D341Med (cell line): ENCODE results near the gene RAB11FIP3.

Experiments
- DNase-seq: peaks from one replicate; pipeline ENCODE4 v3.0.0; 2012; ENCODE audit warnings: low spot score

The RAB11FIP3 gene

DNA sequence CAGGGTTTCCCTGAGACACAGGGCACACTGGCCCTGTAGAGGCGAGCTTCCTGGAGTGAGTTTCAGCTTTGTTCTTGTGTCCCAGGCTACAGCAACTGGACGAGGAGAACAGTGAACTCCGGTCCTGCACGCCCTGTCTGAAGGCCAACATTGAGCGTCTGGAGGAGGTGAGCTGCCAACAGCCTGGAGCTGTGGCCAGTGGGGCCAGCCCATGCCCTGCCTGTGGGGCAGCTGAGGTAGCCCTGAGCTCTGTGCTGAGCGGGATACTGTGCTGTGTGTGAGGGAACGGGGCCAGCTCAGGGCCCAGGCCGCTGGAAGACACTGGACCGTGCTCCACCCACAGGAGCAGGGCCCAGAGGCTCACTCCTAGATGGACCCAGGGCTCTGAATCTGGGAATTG, 93.4 kb downstream of the RAB11FIP3 start:
- no peak for DNase-seq

DNA sequence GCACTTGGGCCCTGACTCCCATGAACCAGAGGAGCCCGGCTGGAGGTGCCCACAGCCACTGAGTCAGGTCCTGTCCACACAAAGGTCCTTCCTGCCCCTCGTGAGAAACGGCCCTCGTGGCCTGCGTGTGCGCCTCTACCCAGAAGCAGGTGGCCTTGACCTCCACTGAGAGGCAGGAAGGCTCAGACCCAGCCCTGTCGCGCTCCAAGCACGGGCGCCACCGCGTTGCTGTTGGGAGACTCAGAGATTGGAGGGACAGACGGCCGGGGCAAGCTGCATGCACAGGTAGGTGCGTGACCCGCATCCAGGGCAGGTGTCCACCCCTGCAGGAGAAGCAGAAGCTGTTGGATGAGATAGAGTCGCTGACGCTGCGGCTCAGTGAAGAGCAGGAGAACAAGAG, 94.0 kb downstream of the RAB11FIP3 start:
- no peak for DNase-seq

DNA sequence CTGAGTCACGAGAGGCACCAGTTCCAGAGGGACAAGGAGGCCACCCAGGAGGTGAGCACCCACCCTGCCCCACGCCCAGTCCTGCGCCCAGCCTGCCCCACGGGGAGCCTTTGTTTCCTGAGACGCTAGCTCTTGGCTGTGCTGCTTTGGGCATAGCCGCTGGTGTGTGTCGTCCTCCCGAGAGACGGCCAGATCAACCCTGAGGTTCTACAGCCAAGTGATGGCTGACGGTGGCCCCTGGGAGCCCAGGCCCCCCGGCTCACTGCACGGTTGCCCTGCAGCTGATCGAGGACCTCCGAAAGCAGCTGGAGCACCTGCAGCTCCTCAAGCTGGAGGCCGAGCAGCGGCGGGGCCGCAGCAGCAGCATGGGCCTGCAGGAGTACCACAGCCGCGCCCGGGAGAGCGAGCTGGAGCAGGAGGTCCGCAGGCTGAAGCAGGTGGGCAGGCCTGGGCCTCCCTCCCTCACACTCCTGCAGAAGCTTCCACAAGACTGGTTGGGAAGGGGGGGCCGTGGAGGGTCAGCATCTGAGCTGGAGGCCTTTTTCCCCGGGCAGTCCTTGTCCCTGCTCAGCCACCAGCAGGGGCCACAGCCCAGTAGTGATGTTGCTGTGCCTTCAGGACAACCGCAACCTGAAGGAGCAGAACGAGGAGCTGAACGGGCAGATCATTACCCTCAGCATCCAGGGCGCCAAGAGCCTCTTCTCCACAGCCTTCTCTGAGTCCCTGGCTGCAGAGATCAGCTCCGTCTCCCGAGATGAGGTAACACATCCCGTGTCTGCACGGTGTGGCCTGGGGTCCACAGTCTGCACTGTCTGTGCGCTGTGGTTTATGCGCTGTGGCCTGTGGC, 94.6 kb downstream of the RAB11FIP3 start:
- DNase-seq: no peak

DNA sequence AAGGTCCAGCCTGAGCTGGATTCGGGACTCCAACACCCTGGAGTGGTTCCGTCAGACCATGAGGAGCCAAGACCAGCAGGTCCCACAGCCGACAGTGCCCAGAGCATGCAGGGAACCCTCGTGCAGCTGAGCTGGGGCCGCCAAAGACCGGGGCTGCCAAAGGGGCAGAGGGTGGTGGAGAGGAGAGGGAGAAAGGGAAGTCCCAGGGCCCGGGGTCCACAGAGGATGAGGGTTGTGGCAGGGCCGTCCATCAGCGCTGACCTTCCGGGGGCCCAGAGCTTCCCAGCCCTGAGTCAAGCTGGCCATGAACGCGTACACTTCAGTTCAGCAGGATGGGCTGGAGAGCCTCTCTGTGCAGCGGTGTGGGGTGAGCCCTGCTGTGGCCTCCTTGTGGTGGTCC, 95.4 kb downstream of the RAB11FIP3 start:
- no peak for DNase-seq

DNA sequence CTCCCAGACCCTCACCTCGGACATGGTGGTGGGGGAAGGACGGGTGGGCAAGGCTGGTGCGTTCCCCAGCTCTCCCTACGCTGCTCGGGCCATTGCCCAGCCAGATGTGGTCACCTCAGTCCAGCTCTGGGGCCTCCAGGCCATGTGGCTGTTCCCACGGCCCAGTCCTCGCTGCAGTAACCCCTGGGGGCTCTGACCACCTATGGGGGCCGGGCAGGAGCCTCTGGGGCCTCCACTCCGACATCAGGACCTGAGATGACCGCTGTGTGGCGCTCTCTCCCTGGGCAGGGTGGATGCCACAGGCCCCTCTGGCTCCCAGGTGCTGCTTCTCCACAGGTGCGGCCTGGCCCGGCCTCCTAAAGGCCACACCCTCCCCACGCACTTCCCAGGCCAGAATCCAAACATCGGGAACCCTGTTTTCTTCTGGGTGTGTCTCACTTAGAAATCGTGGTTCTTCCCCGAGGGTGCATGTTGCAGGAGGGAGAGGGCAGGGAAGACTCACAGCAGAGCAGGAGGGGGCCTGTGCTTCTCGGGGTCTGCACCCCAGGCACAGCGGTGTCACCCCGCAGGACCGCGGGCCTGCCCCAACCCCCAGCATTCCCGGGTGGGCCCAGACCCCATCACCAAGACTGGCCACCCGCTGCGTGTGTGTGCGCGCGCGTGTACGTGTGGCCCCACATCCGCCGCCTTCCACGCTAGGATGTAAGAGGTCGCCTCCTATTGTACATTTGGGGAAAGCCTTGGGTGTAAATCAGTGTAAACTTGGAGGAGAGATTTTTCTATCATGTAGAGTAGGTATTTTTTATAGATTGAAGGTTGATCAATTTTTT, 96.1 kb downstream of the RAB11FIP3 start:
- DNase-seq: no peak

DNA sequence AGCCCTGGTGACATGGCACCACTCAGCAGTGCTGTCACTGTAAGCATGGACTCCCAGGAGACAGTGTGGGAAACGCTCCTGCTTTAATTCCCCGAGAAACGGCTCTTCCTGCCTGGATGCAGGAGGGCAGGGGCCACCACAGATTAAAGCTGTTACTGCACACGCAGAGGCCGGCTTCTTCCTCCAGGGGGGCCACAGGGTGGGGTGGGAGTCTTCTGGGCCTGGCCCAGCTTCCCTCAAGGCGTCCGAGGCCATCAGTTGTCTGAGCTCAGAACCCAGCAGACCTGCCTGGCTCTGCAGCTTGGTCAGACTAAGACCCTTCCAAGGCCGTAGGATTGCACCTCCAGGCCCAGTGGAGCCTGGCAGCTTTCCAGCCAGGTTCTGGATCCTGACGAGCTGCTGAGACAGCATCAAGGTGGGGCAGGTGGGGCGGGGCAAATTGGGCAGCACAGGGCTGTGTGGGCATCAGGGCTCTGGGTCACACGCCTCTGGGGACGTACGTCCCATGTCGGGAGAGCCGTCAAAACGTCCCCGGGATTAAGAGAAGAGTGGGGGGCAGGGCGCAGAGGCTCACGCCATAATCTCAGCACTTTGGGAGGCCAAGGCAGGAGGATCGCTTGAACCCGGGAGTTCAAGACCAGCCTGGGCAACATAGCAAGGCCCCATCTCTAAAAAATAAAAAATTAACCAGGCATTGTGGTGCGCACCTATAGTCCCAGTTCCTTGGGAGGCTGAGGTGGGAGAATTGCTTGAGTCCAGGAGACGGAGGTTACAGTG, 97.1 kb downstream of the RAB11FIP3 start:
- DNase-seq: peak; percentile 73

DNA sequence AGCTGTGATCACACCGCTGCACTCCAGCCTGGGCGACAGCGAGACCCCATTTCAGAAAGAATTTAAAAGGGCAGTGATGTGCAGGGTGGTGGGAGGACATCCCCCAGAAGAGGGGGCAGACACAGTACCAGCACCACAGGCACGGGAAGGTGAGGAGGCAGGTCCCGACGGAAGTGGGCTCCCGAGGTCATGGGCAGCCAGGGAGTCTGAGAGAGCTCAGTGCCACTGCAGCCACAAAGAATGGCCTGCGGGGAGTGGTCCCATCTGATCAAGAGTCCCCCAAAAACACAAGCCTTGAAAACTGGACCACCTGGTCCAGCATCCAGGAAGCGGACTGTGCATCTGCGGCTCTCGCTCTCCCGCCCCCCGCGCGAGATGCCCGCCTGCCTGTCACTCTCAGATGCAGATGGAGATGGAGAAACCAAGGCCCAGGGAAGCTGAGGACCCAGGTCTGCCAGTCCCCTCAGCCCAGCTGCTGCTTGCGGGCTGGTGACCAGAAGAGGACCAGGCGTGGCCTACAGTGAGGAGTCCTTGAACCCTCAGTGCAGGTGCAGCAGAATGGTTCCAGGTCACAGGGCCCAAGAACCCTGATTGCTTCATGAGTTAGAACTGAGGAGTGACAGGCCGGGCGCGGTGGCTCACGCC, 97.8 kb downstream of the RAB11FIP3 start:
- no peak for DNase-seq

DNA sequence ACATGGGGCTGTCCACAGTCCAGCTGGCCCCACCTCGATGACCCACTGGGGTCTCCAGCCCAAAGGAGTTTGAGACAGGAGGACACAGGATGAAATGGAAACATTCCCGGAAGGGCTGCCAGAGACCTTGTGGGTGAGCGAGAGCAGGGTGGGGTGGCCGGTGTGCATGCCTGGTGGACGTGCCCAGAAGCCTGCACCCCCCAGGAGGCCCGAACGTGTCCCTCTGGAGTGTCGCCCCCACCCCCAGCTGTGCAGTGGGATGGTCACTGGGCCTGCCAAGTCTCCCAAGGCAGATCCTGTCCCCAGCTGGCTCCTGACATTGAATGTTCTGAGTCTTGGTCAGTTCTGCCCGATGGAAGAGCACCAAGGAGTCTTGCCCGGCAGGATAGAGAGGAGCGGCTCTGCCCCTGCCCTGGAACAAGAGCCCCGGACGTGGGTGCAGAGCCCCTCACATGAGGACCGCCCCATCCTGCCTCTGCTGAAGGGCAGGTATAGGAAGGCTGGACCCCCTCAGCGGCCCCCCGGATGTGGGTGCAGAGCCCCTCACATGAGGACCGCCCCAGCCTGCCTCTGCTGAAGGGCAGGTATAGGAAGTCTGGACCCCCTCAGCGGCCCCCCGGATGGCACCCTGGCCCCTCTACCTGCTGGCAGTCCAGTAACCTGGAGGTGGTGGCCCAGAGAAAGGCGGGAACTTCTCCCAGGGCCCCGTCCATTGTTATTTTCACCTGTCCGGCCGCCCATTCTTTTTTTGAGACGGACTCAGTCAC, 99.0 kb downstream of the RAB11FIP3 start:
- no peak for DNase-seq

DNA sequence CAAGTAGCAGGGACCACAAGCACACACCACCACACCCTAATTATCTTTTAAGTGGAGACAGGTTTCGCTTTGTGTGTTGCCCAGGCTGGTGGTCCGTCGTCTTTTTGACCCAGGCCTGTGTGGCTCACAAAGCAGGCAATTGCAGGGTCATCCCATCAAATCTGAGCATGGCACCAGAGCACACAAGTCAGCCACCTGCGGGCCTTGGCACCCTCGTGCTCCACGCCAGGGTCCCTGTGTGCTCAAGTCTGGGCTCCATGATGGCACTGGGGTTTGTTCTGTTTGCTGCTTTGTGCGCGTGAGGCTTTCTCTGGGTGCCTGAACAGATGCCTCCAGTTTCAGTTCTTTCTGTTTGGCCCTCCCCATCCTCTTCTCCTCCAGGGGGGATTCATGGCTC, 99.7 kb downstream of the RAB11FIP3 start:
- no peak for DNase-seq

DNA sequence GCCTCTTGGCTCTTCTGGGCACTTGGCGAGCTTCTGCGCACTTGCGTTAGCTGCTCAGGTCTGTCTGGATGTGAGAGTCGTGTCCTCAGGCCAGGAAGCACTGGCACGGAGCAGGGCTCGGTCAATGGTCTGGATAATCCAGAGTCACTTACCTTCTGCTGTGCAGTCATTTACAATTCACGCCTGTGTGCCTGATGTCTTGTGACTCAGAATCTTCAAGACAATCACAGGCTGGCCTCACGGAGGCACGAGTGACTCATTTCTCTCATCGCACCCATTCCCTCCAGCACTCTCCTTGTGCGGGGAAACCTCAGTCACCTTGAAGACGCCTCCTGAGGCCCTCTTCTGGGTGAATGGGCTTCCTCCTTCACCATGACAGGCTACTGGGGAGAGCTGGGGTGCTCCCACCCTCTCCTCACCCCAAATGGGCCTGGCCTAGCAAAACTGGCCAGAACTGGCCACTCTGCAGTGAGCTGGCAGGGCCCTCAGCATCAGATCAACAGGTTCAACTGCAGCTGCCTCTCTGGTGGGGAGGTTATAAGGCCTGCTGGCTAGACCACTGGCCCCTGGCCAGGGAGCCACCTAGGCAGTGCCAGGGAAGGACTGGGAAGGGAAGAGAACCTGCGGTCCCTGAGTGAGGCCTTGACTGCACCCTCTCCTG, 100.2 kb downstream of the RAB11FIP3 start:
- no peak for DNase-seq

DNA sequence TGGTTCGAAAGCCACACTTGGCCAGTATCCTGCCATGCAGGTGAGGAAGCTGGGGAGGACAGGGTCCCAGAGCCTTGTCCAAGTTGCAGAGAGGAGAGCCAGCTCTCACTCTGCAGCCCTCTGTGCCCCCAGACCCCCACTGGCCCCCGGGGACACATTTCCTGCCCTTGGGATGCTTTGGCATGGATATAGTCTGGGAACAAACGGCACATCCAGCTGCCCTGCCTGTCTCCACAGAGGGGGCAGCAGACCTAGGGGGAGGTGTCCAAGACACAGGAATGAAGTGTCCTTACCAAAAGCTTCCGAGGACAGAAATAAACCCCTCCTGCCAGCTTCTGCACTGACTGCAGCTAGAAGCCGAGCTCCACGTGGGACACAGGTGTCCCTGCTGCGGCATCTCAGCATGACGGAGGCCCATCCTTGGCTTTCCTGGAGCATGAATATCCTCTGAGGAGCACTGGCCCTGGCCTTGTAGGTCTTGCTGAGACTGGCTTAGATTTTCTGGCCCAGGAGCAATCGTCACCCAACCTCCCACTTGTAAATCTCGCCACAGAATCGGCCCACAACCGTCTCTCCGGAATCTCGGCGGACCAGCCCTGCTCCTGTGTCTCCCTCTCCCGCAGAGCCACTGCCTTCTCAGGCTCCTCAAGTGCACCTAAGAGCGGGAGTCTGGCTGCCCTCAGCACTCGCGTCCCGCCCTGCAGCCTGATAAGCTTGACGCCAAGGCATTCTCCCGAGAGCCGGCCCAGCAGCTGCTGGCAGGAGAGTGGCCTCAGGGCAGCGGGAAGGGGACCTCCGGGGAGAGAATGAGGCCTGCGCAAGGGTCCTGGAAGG, 100.9 kb downstream of the RAB11FIP3 start:
- no peak for DNase-seq

DNA sequence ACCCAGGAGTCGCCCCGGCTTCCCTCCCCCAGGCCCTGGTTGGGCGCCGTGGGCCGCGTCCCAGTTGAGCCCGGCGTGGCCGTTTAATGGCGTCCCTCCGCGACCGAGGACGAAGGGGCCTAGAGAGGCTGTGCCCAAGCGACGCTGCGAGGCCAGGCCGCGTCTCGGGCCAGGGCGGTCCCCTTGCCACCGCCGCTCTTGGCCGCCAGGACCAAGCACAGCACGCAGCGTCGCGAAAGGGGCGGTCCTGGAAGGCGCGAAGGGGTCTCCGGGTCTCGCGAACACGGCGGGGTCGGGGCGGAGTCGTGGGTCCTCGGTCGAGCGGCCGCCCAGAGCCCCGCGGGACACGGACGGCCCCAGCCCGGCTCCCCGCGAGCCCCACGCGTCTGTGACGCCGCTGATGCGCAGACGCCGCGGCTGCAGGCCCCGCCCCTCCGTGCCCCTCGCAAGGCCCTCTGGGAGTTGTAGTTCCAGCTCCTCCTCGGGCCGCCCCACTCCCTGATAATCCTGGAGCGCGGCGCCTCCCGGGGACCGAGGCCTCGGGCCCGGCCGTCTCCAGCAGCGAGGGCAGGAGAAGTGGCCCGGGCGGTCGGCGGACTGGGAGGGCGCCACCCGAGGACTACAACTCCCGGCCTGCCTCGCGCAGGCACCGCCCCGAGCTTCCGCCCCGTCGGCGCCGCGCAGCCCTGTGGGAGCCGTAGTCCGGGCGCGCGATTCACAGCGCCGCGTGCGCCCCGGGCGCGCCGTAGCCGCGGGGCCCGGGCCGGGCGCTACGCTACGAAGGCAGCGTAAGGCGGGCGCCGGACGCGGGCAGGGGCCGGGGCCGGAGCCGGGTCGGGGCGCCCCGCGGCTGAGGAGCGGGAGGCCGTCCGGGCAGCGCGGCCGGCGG, 101.8 kb downstream of the RAB11FIP3 start, which contains the start of gene CAPN15:
TSS of gene CAPN15 (plus strand) at position 698 of the 889 bp plus-strand sequence. CDS start 19,127 bp downstream, outside the sequence.
- DNase-seq: peak; percentile 94

DNA sequence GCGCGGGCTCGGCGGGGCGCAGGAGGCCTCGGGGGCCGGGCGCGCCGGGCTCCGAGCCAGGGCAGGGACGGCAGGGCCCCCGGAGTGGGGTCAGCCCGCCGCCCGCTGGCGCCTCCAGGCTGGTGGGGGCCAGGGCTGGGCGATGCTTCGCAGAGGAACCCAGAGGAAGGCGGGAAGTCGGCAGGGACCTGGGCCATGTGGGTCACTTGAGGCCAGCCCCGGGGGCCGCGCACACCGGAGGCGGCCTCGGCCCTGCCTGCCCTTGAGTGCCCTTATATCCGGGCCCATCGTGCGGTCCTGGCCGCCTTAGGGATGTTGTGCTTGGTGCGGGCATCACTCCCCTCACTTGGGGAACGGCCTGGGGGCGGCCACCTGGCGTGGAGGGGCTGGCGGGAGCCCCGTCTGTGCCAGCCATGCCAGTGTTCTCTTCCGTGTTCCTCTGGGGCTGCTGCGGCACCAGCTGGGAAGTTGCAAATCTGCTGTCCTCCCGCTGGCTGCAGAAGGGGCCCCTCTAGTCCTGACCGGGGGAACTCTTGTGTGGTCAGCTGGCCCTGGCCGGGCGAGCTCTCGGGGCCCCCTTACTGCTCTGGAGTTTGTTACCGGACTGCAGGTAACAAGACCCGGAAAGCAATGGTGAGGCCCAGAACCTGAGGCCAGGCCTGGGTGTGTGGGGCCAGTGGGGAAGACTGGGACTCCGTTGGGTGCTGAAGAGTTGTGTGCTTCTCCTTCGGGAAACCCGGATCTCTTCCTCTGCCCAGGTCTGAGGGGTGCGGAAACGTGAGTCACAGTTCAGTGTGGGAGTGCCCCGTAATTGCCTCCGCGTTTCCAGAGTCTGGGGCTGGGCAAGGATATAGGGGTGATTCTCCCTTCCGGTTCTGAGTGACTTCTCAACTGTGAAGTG, 102.9 kb downstream of the RAB11FIP3 start:
- no peak for DNase-seq

DNA sequence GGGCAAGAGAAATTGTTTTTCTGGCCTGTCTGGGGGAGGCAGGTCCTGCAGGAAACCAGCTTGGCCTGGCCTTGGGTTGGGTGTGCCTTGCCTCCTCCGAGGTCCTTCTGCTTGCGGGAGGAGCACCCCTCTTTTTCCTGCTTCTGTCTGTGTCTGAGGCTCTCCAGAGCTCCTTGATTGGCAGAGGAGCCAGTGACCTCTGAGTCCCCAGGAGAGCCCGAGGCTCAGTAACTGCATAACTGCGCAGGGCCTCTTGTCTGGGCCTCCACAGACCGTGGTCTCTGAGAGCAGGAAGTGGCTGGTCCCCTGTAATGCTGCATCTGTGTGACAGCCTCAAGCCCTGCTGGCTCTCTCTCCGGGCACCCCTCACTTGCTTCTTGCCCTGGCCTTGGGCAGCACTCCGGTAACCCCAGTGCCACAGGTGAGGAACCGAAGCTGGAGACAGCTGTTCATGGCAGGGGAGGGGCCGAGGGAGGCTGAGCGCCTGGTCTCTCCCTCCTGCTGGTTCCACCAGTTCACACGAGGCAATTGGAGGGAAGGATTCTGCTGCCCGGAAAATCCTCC, 103.6 kb downstream of the RAB11FIP3 start:
- DNase-seq: no peak

DNA sequence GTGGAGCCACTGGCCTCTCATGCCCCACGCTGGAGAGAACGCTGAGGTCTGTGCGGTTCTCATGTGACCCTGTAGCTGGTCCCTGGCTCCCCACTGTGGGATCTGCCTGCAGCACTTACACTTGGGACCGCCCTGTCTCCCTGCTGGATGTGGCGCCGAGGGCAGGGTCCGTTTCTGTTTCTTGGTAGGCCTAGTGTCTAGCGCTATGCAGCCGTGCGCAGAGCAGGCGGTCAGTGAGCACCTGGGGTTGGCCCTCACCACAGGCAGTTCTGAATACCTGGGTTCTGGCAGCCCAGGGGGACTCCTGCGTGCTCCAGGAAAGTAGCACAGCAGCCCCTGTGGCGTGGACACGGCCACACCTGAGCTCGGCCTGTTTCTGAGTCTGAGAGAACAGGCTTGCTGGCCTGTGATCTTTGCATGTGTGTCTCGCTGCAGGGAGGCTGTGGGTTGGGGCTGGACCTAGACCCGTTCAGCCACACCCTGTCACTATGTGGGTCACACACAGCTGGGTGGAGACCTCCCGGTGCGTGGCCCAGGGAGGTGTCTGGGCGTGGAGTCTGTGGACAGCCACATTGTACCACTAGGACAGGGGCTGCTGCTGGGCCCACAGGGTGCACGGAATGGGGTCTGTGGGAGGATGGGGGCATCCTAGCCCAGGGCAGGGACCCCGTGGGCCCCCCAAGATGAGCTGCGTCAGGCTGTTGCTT, 104.8 kb downstream of the RAB11FIP3 start:
- DNase-seq: no peak

DNA sequence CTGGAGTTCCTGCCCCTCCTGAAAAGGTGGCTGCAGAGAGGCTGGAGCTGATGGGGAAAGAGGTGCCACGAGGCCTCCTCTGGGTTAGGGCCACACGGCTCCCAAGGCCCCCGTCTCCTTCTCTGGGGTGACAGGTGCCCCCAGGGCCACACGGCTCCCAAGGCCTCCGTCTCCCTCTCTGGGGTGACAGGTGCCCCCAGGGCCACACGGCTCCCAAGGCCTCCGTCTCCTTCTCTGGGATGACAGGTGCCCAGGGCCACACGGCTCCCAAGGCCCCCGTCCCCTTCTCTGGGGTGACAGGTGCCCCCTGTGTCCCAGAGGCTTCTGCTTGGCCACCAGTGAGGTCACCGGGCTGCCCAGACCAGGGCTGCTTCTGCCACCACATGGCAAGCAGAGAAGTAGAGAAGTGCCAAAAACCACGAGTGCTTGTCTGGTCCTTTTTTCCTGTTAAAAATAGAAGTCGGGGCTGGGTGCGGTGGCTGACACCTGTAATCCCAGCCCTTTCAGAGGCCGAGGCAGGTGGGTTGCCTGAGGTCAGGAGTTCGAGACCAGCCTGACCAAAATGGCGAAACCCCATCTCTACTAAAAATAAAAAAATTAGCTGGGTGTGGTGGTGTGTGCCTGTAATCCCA, 106.2 kb downstream of the RAB11FIP3 start:
- no peak for DNase-seq
